COLO668 (cell line): ENCODE measurements around the gene SUB1.
"Not testable (repeated sequence)": the region's sequence is repeated elsewhere in the genome, so short reads cannot be mapped to it uniquely, and the experiment has no call there.

ENCODE experiments used
- DNase-seq: peaks from one replicate; lab custom pipeline; 2025; ENCODE audit not compliant: unreplicated experiment; lab: John Stamatoyannopoulos, UW

SUB1 gene

DNA sequence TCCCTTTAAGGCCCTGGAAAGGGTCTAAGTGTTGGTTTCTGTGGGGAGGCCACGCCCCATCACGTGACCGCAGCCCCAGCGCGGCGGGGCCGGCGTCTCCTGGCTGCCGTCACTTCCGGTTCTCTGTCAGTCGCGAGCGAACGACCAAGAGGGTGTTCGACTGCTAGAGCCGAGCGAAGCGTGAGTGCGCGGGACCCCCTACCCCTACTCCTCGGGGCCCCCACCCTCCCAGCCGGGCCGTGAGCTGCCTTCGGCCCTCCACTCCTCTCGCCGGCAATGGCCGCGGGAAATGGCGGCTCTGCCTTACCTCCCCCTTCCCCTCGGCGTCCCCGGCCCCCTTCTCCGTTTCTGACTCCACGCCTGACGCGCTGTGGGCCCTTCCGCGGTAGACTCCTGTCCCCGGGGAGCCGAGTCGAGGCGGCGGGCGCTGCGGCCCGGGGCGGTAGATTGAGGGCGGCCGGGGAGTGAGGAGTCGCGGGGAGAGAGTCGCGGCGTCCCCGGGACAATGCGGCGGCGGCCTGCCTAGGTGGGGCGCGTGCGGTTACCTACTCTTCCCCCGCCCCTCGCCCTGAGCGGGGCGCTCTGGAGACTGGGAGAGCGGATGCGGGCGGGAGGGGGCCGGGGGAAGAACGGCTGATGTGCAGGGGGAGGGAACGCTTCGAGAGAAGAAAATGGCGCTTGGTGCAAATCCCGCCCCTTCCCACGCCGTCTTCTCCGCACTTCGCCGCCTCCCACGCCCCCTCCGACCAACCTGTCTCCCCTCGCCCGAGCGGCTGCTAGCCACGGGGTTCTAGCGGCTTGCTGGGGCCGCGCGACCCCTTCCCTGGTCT, at the start of gene SUB1:
SUB1 (plus strand) TSS at position 112 of the 830 bp plus-strand sequence. CDS start 2,956 bp downstream, outside the sequence.
- DNase-seq: peak; percentile 96

- DNase-seq: no peak
Observed at GRCh38 chr5:32536246-32536645, 49.1 kb upstream of the SUB1 start.

GRCh38 chr5:32537437-32538029, 47.8 kb upstream of the SUB1 start:
- DNase-seq: not testable (repeated sequence)

DNA sequence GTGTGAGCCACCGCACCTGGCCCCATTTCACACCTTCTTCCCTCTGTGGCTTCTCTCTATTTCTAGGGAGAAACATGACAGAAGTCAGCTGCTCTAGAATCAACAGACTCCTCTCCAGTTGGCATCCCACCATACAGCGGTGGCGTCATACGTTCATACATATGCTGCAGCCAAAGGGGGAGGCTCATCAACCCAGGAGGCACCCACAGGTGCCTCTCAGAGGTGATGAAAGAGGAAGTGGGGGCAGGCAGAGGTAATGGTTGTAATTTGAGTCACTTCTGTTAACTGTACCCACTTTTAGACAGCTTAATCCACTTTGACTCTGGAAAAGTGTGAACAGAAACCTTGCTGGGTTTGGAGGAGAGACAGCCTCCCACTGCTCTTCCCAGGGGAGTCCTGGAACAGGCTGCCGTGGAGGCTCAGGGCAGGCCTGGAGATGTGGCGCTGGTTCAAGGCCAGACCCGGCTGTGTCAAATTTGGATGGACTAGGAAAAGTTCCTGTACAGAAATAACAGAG, 47.3 kb upstream of the SUB1 start:
- no peak for DNase-seq

GRCh38 chr5:32539981-32540845, 45.1 kb upstream of the SUB1 start:
- no peak for DNase-seq

DNA sequence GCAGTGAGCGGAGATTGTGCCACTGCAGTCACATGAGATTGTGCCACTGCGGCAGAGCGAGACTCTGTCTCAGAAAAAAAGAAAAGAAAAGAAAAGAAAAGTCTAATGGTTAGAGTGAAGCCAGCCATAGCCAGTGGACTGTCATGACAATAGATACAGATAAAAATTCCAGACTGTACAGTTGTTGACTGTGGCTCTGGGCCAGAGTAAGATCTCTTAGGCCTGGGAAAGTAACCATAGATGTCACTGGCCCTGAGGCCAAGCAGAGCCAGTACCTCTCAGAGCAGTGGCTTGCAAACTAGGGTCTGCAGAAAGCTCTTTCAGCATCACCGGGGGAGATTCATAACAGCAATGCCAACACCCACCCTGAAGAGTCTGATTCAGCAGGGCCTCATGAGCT, 44.1 kb upstream of the SUB1 start:
- DNase-seq: no peak

DNA sequence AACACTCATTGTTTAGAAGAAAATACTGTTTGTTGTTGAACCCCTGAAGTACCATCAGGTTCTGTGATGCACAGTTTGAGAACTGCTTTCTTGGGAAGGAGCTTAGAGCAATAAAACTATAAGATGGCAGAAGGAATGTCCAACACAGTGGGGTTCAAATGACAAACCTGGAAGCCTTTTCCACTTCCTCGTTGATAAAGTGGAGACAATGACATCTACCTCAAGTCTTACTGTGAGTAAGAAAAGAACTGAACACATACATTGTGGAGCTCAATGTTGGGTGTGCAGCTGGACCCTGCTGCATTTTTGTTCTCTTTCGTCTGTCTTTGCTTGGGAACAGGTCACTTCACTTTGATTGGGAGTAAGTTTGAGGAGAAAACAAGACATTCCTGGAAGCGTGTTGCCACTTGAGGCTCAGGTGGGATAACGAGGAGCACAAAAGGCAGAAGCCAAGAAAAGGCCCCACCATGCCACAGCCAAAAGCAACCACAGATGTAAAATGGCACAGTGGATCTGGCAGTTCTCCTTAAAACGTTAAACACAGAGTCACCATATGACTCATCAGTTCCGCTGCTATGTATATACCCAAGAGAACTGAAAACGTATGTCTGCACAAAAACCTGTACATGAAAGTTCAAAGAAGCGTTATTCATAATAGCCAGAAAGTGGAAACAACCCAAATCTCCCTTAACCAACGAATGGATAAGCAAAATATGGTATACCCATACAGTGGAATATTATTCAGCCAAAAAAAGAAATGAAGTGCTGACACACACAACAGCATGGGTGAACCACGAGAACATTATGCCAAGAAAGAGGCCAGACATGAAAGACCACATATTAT, 42.9 kb upstream of the SUB1 start:
- no peak for DNase-seq

- DNase-seq: no peak
Observed at GRCh38 chr5:32543291-32543690, 42.1 kb upstream of the SUB1 start.

DNA sequence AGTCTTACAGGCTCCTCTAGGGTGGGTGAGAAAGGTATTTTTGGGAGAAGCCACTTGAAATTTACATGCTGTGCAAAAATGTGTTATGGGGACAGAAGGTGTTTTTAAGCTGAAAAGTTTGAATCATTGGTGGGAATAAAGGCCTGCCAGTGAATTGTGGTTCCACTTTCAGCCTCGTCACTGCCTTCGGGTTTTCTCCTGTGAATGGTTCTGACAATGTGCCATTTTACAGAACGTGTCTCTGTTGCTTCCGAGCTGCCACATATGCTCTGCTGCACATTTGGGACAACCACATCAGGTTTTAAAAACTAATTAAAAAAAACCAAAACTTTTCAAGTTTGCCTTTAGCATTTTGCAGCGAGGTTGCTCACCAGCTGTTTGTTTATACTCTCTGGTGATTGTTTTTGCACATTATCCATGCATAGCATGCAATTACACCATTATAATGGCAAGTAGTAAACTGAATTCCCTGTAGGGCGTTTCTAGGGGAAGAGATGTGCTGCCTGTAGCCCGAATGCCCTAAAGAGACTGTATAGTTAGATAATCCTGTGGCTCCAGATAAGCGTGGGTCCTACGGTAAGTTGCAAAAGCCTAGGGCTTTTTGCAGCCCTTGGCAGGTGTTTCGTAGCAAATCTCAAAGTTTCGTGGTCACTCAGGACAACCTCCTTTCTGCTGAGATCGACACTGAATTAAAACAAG, 40.1 kb upstream of the SUB1 start:
- DNase-seq: no peak

DNA sequence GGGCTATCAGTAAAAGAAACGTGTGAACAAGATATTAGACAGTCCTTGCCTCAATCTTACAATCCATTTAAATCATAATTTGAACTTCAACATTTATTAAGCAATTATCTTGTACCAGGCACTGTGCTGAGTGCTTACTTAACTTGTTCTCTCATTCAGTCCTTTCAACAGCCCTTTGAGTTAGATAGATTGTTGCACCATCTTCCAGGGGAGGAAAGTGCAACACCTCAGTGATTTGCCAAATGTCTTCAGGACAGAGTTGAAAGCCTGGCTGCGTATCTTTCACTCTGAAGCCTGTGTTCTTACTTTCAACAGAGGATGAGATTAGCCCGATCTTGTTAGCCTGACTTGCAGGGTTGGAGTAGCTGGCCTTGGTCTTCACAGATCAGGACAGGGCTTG, 34.2 kb upstream of the SUB1 start:
- DNase-seq: no peak

GRCh38 chr5:32551865-32552264, 33.5 kb upstream of the SUB1 start:
- no peak for DNase-seq

- not testable (repeated sequence) for DNase-seq
Observed at GRCh38 chr5:32552491-32552890, 32.9 kb upstream of the SUB1 start.

GRCh38 chr5:32552936-32553335, 32.4 kb upstream of the SUB1 start:
- DNase-seq: no peak

DNA sequence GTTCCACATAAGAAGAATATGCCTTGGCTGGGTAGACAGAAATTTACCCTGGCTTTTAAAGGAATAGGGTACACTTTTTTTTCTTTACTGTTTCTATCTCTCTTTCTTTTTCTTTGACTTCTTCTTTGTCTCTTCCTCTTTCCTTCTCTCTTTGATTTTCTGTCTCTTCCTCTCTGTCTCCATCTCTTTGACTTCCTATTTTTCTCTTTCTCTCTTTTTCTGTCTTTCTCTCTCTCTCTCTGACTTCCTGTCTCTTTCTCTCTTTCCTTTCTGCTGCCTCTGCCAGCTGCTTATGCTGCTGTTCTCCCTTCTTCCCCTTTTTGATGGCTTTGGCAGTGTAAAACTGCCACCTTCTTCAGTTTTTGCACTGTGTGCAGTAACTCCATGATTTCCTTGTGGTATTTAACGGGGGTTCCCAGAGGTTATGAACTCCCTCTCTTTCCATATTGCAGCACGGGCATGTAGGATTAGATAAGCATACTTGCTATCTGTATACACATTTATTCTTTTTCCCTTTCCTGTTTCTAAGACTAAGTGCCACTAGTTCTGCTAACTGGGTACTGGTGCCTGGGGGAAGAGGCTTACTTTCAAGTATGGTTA, 31.1 kb upstream of the SUB1 start:
- not testable (repeated sequence) for DNase-seq

DNA sequence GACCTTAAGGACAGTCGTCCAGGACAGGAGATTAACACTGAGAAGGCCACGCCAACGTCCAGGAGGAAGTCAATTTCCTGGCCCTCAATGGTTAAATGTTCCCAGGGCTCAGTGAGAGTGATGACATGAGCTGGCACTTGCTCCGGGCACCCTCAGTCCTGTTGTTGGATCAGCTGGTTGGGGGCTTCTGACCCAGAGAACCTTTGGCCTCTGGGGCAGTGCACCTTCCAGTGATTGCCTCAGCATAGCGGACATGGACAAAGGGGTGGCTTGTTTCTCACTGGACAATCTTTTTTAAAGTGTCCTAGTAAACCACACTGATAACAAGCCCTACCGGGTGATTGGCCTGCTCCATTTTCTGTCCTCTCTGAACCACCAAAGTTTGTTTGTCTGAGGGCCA, 28.8 kb upstream of the SUB1 start:
- not testable (repeated sequence) for DNase-seq

GRCh38 chr5:32559411-32559810, 25.9 kb upstream of the SUB1 start:
- no peak for DNase-seq

DNA sequence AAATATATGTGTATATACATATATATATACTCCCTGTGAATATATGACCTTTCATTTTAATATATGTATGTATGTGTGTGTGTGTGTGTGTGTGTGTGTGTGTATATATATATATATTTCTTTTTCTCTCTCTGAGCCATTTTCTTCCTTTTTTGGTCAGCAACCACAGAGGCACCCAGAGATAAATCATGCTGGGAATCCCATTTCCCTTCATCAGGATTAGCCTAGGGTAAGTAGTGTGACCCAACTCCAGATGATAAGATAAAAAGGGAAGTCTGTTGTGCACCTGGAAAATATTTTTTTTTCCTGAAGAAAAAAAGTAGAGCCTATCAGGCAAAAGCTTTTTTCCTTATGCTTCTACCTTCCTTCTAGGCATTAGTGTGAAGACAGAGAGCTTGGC, 25.4 kb upstream of the SUB1 start:
- DNase-seq: no peak

DNA sequence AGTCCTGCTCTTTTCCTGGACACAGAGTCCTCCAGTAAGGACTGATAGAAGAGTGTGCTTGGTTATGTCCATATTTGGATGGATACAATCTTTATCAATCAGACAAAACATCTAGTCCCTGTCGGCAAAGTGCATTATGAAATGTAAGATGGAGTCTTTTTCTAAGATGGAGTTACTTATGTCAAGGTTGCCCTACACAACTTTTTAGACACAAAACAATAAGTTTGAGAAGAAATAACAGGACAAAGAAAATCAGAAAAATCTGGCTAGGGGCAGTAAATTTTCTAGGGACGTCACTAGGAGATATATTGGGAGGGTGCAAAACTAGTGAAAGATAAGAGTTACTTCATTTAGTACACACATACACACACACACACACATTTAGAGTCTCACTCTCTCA, 23.3 kb upstream of the SUB1 start:
- DNase-seq: no peak

- DNase-seq: no peak
Observed at GRCh38 chr5:32562843-32563242, 22.5 kb upstream of the SUB1 start.

- DNase-seq: no peak
Observed at GRCh38 chr5:32563614-32564013, 21.7 kb upstream of the SUB1 start.
